IMR-90 (cell line): ENCODE data around the gene ZDHHC3. TPM values are rescaled to one million over a fixed set of nuclear protein-coding genes. Genes with fewer than 3 reads are reported as not detected.

Source experiments
- ATAC-seq: fragments of 200-7000 bp; cut with Tn5 transposase; 2 replicates; pipeline ENCODE4 v1.9.1; 2020; ENCODE audit warnings: low read depth, mild to moderate bottlenecking, moderate library complexity
- BruUV-seq: library from RNA; stranded (reverse); fragments of 400-500 nt; replicated peaks from 2 replicates; lab custom pipeline; 2021; lab: Mats Ljungman, UMichigan
- CTCF ChIA-PET: fragments of 300-600 bp; formaldehyde crosslinking; extraction: SDS; loops from one replicate; lab custom pipeline; 2021; ENCODE audit warnings: antibody characterized with exemption; lab: Yijun Ruan, JAX
- POLR2A ChIA-PET: fragments of 300-600 bp; sonication (Branson Sonifier 250); formaldehyde crosslinking; loops from one replicate; lab custom pipeline; 2022; ENCODE audit warnings: antibody characterized with exemption; ENCODE audit not compliant: unreplicated experiment; lab: Charles Lee
- DNase-seq: peaks from one replicate; pipeline ENCODE4 v3.0.0; 2013
- H2AFZ ChIP-seq: replicated peaks from 2 replicates; pipeline ENCODE3; 2013; ENCODE audit warnings: low read length, mild to moderate bottlenecking; ENCODE audit not compliant: poor library complexity
- H2AK5ac ChIP-seq: 2 replicates; pipeline ENCODE4 v1.6.1; 2013; ENCODE audit warnings: low read depth, low read length, inconsistent platforms
- H2AK9ac ChIP-seq: replicated peaks from 2 replicates; pipeline ENCODE3; 2013; ENCODE audit warnings: mild to moderate bottlenecking, low read depth, low read length, moderate library complexity; ENCODE audit not compliant: poor library complexity
- H2BK120ac ChIP-seq: 2 replicates; pipeline ENCODE4 v1.6.1; 2013; ENCODE audit warnings: low read depth, low read length, inconsistent platforms
- H2BK15ac ChIP-seq: 3 replicates; pipeline ENCODE4 v1.6.1; 2013; ENCODE audit warnings: low read depth, low read length, inconsistent platforms
- H2BK20ac ChIP-seq: 2 replicates; pipeline ENCODE4 v1.6.1; 2013; ENCODE audit warnings: low read depth, mild to moderate bottlenecking, inconsistent platforms, low read length, moderate library complexity
- H2BK5ac ChIP-seq: 2 replicates; pipeline ENCODE4 v1.6.1; 2013; ENCODE audit warnings: mild to moderate bottlenecking, low read depth, low read length, inconsistent platforms; ENCODE audit not compliant: poor library complexity, severe bottlenecking
- H3K14ac ChIP-seq: replicated peaks from 2 replicates; pipeline ENCODE4 v1.6.1; 2013; ENCODE audit warnings: low read depth, low read length, inconsistent platforms
- H3K18ac ChIP-seq: 2 replicates; pipeline ENCODE4 v1.6.1; 2013; ENCODE audit warnings: low read depth, low read length, control low read depth
- H3K23ac ChIP-seq: 2 replicates; pipeline ENCODE4 v1.6.1; 2013; ENCODE audit warnings: low read depth, low read length, inconsistent platforms
- H3K27ac ChIP-seq: 2 replicates; pipeline ENCODE4 v1.5.1; 2013; ENCODE audit warnings: mild to moderate bottlenecking, control low read depth, low read length; ENCODE audit not compliant: insufficient read depth
- H3K27me3 ChIP-seq: 2 replicates; pipeline ENCODE4 v1.6.1; 2013; ENCODE audit warnings: low read length; ENCODE audit not compliant: control insufficient read depth, insufficient read depth
- H3K36me3 ChIP-seq: 2 replicates; pipeline ENCODE4 v1.6.1; 2013; ENCODE audit warnings: low read length, mixed read lengths; ENCODE audit not compliant: control insufficient read depth, insufficient read depth
- H3K4ac ChIP-seq: 2 replicates; pipeline ENCODE4 v1.6.1; 2013; ENCODE audit warnings: low read depth, low read length, inconsistent platforms
- H3K4me1 ChIP-seq: 2 replicates; pipeline ENCODE4 v1.6.1; 2013; ENCODE audit warnings: low read length, mixed read lengths; ENCODE audit not compliant: control insufficient read depth, insufficient read depth
- H3K4me2 ChIP-seq: 2 replicates; pipeline ENCODE4 v1.6.1; 2013; ENCODE audit warnings: low read depth, mild to moderate bottlenecking, control low read depth, low read length, moderate library complexity
- H3K4me3 ChIP-seq: 2 replicates; pipeline ENCODE4 v1.5.1; 2013; ENCODE audit warnings: low read depth, mild to moderate bottlenecking, control low read depth, low read length, moderate library complexity; ENCODE audit not compliant: insufficient read depth
- H3K56ac ChIP-seq: 2 replicates; pipeline ENCODE4 v1.6.1; 2013; ENCODE audit warnings: low read length, inconsistent platforms; ENCODE audit not compliant: insufficient read depth; ENCODE audit errors: extremely low read depth
- H3K79me1 ChIP-seq, 2 experiments: 2 replicates each; pipeline ENCODE4 v1.6.1; 2013; ENCODE audit warnings: low read length in 2 of 2, inconsistent platforms in 1 of 2, low read depth in 1 of 2
- H3K9ac ChIP-seq: 2 replicates; pipeline ENCODE4 v1.6.1; 2013; ENCODE audit warnings: low read depth, low read length, control low read depth
- H3K9me1 ChIP-seq: 2 replicates; pipeline ENCODE4 v1.6.1; 2013; ENCODE audit warnings: low read length, inconsistent platforms; ENCODE audit not compliant: insufficient read depth
- H3K9me3 ChIP-seq: 2 replicates; pipeline ENCODE4 v1.6.1; 2013; ENCODE audit warnings: low read length; ENCODE audit not compliant: control insufficient read depth, insufficient read depth
- H4K20me1 ChIP-seq: 2 replicates; pipeline ENCODE4 v1.6.1; 2013; ENCODE audit warnings: low read length, inconsistent platforms; ENCODE audit not compliant: insufficient read depth
- H4K5ac ChIP-seq: 2 replicates; pipeline ENCODE4 v1.6.1; 2013; ENCODE audit warnings: mild to moderate bottlenecking, low read depth, low read length, control low read depth
- H4K8ac ChIP-seq, 2 experiments: 2 replicates each; pipeline ENCODE4 v1.6.1; 2013; ENCODE audit warnings: low read depth in 2 of 2, low read length in 2 of 2, control low read depth in 1 of 2, inconsistent platforms in 1 of 2
- H4K91ac ChIP-seq: 2 replicates; pipeline ENCODE4 v1.6.1; 2013; ENCODE audit warnings: low read depth, low read length, inconsistent platforms; ENCODE audit not compliant: insufficient read depth
- CTCF ChIP-seq: conservative IDR thresholded peaks from 2 replicates; pipeline ENCODE4 v1.5.1; 2012; ENCODE audit warnings: mild to moderate bottlenecking, low read depth, low read length, improper control_type of control experiment
- NFE2L2 ChIP-seq: fragments of 150-350 bp; IDR thresholded peaks from 2 replicates; pipeline ENCODE4 v1.6.1; 2016; ENCODE audit warnings: low read depth, mild to moderate bottlenecking, low read length
- RAD21 ChIP-seq: IDR thresholded peaks from 2 replicates; pipeline ENCODE4 v1.6.1; 2012; ENCODE audit warnings: low read length, improper control_type of control experiment
- WGBS, 2 experiments: methylation state at CpG; one replicate each; pipeline versions ENCODE4 v1.1.5 to v1.1.7; 2013; ENCODE audit warnings: missing lambda C conversion rate in 2 of 2; ENCODE audit not compliant: insufficient read length in 1 of 2; ENCODE audit errors: extremely low coverage in 2 of 2; 5-methylcytosine and 5-hydroxymethylcytosine counted together
- dilution Hi-C: fragments of 300-500 bp; cut with HindIII; formaldehyde crosslinking; loops from one replicate; pipeline ENCODE4 v1.14.3; 2018; ENCODE audit warnings: low sequenced_read_pairs; ENCODE audit not compliant: unreplicated experiment
- in situ Hi-C: fragments of 300-500 bp; cut with MboI; formaldehyde crosslinking; loops from 3 replicates; pipeline ENCODE4 v1.14.3; 2019; ENCODE audit warnings: low sequenced_read_pairs, inconsistent platforms, mixed read lengths
- intact Hi-C: fragments of 100-400 bp; cut with micrococcal nuclease; formaldehyde crosslinking; loops from 2 replicates; pipeline ENCODE4 v1.10.0; 2022
- polyA plus RNA-seq, 3 experiments: library from polyadenylated mRNA; depleted of rRNA; stranded (reverse); fragments of >200 nt; gene quantifications; 2 replicates each; pipeline ENCODE4 v1.2.3, GENCODE V29; 2012; ENCODE audit warnings: low replicate concordance in 1 of 3
- total RNA-seq: library from RNA; depleted of rRNA; stranded (reverse); fragments of >200 nt; gene quantifications from 2 replicates; pipeline ENCODE4 v1.2.3, GENCODE V29; 2012

The ZDHHC3 gene
- total and polyA plus RNA-seq, 2 of the 4 experiments (the other 2 are of a cell fraction): 57.7 to 59.6 TPM

DNA sequence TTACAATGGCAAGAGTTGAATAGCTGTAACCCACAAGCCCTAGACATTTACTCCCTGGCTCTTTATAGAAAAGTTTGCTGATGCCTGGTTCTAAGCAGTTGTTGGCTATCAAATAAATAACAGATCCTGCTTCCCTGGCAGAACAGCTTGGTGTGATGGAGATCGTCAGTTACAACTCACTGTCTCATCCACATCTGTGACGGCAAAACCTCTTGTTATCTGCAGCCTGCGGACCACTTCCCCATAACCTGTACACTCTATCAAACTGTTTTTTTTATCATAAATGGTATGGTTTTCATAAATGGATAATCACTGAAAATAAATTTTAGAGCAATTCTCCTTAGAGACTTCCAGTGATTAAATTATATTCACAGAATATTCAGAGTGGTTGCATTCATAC lies 14.1 kb downstream of the ZDHHC3 start:
- no TSS peak for BruUV-seq
- Histone ChIP-seq H2AFZ (no peak overlapping the region), H3K4me2 (no peak overlapping the region), H3K56ac (no peak overlapping the region), H2BK20ac (no peak overlapping the region), H3K27me3 (no peaks in the 10 kb centered on the region), H2BK5ac (no peak overlapping the region), H2BK120ac (no peak overlapping the region), H4K5ac (no peak overlapping the region), H2AK9ac (no peak overlapping the region), H2BK15ac (no peak overlapping the region), H3K23ac (no peak overlapping the region), H2AK5ac (no peak overlapping the region), H3K9me1 (peaks cover 14% of the 10 kb centered on the region), H4K91ac (no peak overlapping the region), H3K36me3 (peaks cover 15% of the 10 kb centered on the region), H3K27ac (no peak overlapping the region), H3K14ac (no peak overlapping the region), H3K4ac (no peak overlapping the region), H4K20me1 (peaks cover 55% of the 10 kb centered on the region), H3K18ac (no peak overlapping the region), H3K79me1 (peaks cover 24 to 88% of the 10 kb centered on the region in 2 experiments), H4K8ac (no peak overlapping the region), H3K4me3 (no peak overlapping the region), H3K4me1 (peaks cover 8% of the 10 kb centered on the region), H3K9ac (no peak overlapping the region), H3K9me3 (no peaks in the 10 kb centered on the region)
- TF ChIP-seq NFE2L2: no peak
- TF ChIP-seq RAD21: no peak
- no peak for TF ChIP-seq CTCF
- intact Hi-C loops: no loop called here
- ChIA-PET POLR2A (no interaction called here), CTCF (no interaction called here)
- DNase-seq (no peak), ATAC-seq (no peak)
- dilution Hi-C loops: no loop called here
- in situ Hi-C loops: no loop called here
- WGBS, 2 experiments: no CpG with 5 or more reads among the region's 3 CpGs
